PFSK-1 (cell line): Measurements from ENCODE around the gene CLEC17A.

Experiments
- FOXP2 ChIP-seq: optimal IDR thresholded peaks from 2 replicates; pipeline ENCODE3; 2011; ENCODE audit warnings: borderline replicate concordance, control low read depth, inconsistent platforms; ENCODE audit not compliant: insufficient read depth; ENCODE audit errors: extremely low read length, extremely low read depth
- POLR2AphosphoS5 ChIP-seq: IDR thresholded peaks from 2 replicates; pipeline ENCODE4 v1.6.1; 2012; ENCODE audit warnings: low read depth, mild to moderate bottlenecking, control low read depth, low read length, moderate library complexity
- SIN3A ChIP-seq: IDR thresholded peaks from 2 replicates; pipeline ENCODE4 v1.6.1; 2012; ENCODE audit warnings: mild to moderate bottlenecking, low read length, moderate library complexity, borderline replicate concordance; ENCODE audit not compliant: insufficient read depth
- TAF1 ChIP-seq: IDR thresholded peaks from 2 replicates; pipeline ENCODE4 v1.6.1; 2012; ENCODE audit warnings: low read length, control low read depth, borderline replicate concordance; ENCODE audit not compliant: insufficient read depth
- TF ChIP-seq, protein P1 (sequence below), 2 experiments: IDR thresholded peaks; 2 replicates each; pipeline versions ENCODE4 v1.6.1 to v1.8.0; 2011 to 2012; ENCODE audit warnings: low read depth in 2 of 2, low read length in 2 of 2, control low read depth in 1 of 2, inconsistent platforms in 1 of 2, mild to moderate bottlenecking in 1 of 2, moderate library complexity in 1 of 2; ENCODE audit not compliant: insufficient read depth in 1 of 2

Gene CLEC17A

DNA sequence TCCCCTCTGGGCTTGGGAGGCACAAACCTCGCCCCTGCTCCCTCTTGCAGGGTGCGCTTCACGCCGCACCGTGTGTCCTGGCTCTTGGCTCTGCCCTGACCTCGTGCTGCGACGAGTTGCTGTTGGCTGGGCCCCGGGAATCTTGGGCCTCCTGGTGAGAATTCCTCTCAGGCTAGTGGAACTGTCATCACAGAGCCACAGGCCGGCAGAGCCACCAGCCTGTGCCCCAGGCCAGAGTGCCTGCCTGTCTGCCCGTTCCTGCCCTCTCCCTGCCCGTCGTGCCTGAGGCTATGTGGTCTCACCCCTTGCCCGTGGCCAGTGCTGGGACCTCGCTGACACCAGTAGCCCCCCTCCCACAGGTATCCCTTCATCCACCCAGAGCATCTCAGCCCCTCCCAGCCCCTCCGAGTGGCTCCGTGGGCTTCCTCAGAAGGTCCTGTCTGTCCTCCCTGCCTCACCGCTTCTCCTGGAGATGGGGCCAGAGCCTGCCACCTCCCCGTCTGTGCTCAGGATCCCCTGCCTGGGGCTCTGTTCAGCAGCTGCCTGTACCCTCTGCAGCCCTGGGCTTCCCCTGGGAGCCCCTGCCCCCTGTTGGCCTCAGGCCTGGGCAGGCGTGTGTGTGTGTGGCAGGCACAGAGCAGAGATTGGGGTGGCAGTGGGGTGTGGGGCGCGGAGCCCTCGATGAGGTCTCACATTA is 24.4 kb upstream of the CLEC17A start:
- no peak for TF ChIP-seq FOXP2
- TF ChIP-seq SIN3A = no peak
- no peak for TF ChIP-seq TAF1
- TF ChIP-seq, protein P1, sequence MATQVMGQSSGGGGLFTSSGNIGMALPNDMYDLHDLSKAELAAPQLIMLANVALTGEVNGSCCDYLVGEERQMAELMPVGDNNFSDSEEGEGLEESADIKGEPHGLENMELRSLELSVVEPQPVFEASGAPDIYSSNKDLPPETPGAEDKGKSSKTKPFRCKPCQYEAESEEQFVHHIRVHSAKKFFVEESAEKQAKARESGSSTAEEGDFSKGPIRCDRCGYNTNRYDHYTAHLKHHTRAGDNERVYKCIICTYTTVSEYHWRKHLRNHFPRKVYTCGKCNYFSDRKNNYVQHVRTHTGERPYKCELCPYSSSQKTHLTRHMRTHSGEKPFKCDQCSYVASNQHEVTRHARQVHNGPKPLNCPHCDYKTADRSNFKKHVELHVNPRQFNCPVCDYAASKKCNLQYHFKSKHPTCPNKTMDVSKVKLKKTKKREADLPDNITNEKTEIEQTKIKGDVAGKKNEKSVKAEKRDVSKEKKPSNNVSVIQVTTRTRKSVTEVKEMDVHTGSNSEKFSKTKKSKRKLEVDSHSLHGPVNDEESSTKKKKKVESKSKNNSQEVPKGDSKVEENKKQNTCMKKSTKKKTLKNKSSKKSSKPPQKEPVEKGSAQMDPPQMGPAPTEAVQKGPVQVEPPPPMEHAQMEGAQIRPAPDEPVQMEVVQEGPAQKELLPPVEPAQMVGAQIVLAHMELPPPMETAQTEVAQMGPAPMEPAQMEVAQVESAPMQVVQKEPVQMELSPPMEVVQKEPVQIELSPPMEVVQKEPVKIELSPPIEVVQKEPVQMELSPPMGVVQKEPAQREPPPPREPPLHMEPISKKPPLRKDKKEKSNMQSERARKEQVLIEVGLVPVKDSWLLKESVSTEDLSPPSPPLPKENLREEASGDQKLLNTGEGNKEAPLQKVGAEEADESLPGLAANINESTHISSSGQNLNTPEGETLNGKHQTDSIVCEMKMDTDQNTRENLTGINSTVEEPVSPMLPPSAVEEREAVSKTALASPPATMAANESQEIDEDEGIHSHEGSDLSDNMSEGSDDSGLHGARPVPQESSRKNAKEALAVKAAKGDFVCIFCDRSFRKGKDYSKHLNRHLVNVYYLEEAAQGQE (IDR thresholded peaks at IDR 0.05; ENCODE audit: insufficient read depth in 1 of 2, low read depth in 2 of 2, low read length in 2 of 2) = no peak

DNA sequence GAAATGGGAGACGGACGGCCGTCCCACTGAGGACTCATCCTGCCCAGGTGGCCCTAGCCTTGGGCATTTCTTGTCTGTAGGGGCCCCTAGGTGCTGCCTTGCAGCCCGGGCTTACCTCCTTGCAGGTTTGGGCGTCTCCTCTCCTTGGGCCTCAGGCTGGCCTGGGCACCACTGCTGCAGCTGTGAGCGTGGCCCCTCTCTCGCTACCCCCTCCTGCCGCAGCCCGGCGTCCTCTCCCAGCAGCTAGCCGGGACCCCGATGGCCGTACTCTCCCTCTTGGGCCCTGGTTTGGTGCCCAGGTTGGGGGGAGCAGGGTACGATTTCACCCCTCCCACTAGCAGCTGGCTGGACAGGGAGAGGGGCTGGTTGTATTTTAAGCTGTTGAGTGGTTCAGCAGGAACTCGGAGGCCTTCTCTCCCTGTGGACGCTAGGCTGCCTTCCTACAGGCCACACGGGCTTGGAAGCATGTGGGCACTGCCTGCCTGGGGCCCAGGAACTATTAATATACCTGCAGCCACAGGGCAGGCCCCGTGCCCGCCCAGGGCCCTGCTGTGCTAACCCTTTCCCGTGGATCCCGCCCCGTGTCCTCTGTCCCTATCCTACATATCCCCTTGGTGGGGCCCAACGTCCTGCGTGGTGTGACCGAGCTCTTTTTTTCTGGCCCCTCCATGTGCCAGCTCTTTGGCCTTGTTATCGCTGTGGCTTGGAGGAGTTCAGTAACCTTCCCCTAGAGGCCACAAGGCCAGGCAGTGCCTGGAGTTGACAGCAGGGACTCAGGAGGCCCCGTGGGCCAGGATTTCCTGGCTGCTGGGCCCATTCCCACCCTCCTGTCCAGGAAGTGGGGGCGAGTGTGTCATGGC is 22.7 kb upstream of the CLEC17A start:
- TF ChIP-seq, protein P1 (IDR thresholded peaks at IDR 0.05; ENCODE audit: insufficient read depth in 1 of 2, low read depth in 2 of 2, low read length in 2 of 2) = no peak
- no peak for TF ChIP-seq POLR2AphosphoS5
- TF ChIP-seq FOXP2 = no peak
- no peak for TF ChIP-seq SIN3A
- no peak for TF ChIP-seq TAF1

DNA sequence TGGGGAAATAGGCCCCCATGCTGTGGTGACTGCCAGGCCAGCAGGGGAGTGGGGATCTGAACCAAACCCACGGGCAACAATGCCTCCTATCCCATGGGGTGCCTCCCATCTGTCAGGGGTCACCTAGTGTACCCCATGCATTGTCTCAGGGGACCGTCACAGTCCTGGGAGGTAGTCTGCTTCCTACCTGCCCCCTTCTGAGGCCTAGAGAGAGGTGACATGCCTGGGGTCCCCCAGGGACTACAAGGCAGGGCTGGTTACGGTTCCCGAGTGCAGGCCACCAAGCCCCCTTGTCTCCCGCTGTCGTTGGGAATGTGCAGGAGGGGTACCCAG is 22.1 kb upstream of the CLEC17A start:
- TF ChIP-seq POLR2AphosphoS5 (no peak), FOXP2 (no peak)
- TF ChIP-seq, protein P1 (IDR thresholded peaks at IDR 0.05; ENCODE audit: insufficient read depth in 1 of 2, low read depth in 2 of 2, low read length in 2 of 2) = no peak

DNA sequence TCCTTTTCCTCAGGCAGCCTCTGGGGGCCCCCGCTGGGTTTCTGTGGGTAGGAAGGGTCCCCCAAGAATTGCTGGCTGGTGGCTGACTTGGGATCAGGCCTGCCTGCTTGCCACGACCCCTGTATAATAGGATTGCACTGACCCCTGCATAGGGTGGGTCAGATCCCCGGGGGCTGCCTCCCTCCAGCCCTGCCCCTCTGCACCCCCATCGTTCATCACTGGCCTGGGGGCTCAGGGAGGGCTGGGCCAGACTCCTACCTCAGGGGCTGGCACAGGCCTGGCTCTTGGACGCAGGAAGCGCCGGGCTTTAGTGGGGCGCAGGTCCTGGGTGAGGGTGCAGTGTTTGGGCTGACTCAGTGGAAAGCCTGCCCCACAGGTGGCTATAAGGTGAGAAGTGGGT is 21.6 kb upstream of the CLEC17A start:
- TF ChIP-seq FOXP2 (no peak), SIN3A (no peak), TAF1 (no peak), POLR2AphosphoS5 (no peak)
- TF ChIP-seq, protein P1 (IDR thresholded peaks at IDR 0.05; ENCODE audit: insufficient read depth in 1 of 2, low read depth in 2 of 2, low read length in 2 of 2) = no peak
